ENCODE measurements around the gene ARHGAP8. TPM values are rescaled to one million over a fixed set of nuclear protein-coding genes. Genes with fewer than 3 reads are reported as not detected.

ARHGAP8 gene
- total RNA-seq, 1 donor, result not detected

DNA sequence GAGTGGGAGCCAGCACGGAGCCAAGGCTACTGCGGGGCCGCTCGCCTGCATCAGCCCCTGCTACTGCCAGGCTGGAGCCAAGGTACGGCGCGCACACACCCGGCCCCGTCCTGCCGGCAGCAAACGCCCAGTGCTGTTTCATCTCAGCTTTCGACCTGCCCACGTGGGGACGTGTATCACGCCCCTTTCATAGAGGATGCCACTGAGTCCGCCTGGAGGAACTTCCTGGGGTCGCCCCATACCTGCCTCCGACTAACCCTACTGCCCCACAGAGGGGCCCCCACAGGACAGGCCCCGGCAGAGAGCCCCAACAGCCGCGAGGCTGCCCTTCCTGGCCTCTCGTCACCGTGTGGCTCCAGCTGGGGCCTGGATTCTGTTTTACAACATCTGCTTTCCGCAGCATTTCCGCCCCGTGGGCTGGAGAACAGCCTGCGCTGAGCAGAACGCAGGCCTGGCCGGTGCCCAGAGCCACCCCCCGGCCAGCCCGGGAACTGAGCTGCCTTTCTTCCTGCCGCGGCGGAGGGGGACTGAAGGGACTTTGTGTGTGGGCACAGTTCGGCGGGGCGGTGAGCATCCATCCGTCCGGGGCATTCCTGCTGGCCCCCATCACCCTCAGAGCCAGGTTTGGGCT is 22.9 kb upstream of the ARHGAP8 start:
- TF ChIP-seq, protein P1, sequence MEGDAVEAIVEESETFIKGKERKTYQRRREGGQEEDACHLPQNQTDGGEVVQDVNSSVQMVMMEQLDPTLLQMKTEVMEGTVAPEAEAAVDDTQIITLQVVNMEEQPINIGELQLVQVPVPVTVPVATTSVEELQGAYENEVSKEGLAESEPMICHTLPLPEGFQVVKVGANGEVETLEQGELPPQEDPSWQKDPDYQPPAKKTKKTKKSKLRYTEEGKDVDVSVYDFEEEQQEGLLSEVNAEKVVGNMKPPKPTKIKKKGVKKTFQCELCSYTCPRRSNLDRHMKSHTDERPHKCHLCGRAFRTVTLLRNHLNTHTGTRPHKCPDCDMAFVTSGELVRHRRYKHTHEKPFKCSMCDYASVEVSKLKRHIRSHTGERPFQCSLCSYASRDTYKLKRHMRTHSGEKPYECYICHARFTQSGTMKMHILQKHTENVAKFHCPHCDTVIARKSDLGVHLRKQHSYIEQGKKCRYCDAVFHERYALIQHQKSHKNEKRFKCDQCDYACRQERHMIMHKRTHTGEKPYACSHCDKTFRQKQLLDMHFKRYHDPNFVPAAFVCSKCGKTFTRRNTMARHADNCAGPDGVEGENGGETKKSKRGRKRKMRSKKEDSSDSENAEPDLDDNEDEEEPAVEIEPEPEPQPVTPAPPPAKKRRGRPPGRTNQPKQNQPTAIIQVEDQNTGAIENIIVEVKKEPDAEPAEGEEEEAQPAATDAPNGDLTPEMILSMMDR (IDR thresholded peaks at IDR 0.05; ENCODE audit: insufficient read depth, low read length), result peak; percentile 45
- no peak overlapping the region for H3K4me3 ChIP-seq (ENCODE audit: low read depth, low read length)
- DNase-seq (ENCODE audit: low read depth), result peak; percentile 61

DNA sequence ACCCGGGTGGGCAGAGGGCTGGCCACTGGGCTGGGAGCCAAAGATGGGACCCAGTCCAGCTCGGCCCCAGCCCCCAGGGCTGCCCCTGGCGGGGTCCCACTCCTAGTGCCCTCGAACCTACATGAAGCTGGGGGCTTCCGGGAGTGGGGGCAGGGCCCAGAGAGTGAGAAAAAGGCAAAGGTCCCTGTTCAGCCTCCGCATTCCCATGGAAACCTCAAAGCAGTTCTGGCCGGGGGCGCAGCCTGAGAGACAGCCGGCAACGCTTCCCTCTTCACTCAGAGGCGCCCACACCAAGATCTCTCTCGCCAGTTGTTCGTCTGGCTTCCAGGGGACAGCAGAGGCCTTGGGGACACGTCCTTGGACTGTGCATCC is 22.4 kb upstream of the ARHGAP8 start:
- TF ChIP-seq, protein P1 (IDR thresholded peaks at IDR 0.05; ENCODE audit: insufficient read depth, low read length), result no peak
- no peak for DNase-seq (ENCODE audit: low read depth)
- no peak overlapping the region for H3K4me3 ChIP-seq (ENCODE audit: low read depth, low read length)

DNA sequence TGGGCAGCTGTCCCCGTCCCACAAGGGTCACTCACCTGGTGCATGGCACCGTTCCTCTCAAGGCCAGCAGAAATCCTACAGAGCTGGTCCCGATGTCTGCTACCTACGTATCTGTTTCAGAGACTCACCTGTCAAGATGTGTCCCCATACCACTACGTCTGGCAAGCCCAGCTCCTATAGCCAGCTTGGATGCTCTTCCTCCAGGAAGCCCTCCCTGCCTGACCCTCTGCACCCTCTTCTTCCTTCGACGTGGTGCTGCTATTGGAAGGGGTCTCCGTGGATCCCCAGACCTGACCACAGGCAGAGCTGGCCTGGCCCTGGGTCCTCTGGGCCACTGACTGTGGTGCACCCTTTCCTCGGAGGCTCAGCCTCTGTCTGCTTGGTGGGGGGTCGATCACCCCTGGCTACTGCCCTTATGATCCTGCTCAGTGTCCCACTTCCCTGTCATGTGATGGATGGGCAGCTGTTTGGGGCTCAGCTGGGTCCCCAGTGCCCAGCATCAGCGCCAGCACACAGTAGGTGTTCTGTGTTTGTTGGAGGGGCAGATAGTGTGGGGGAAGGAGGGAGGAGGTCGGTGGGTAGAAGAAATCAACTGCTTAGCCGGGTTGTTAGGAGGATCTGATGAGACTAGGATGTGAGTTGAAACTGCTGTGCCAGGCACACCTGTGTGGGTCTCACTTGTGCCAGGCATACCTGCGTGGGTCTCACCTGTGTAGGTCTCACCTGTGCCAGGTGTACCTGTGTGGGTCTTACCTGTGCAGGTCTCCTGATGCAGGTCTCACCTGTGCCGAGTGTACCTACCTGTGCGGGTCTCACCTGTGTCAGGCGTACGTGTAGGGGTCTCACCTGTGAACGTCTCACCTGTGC is 21.7 kb upstream of the ARHGAP8 start:
- no peak overlapping the region for H3K4me3 ChIP-seq (ENCODE audit: low read depth, low read length)
- no peak for DNase-seq (ENCODE audit: low read depth)
- TF ChIP-seq, protein P1 (IDR thresholded peaks at IDR 0.05; ENCODE audit: insufficient read depth, low read length), result no peak

DNA sequence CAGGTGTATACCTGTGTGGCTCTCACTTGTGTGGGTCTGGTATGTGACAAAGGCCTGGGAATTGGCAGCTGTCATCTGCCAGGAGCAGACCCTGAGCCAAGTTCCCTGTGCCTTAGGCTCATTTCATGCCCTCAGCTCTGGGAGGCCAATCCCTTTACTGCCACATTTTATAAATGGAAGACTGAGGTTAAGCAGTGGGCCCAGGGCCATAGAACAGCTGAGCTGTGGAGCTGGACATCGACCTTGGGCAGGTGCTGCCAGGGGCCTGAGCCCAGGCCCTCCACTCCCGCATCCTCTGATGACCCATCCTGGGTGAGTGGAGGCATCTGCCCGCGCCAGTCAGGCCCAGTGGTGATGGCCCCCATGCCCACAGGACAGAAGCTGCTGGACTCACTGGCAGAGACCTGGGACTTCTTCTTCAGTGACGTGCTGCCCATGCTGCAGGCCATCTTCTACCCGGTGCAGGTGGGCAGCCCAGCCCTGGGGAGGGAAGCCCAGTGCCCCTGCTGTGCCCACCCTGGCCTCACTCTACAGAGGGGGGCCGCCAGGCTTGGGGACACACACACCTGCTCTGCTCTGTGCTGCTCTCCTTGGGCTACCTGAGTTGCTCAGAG is 20.9 kb upstream of the ARHGAP8 start:
- no peak overlapping the region for H3K4me3 ChIP-seq (ENCODE audit: low read depth, low read length)
- TF ChIP-seq, protein P1 (IDR thresholded peaks at IDR 0.05; ENCODE audit: insufficient read depth, low read length), result no peak
- DNase-seq (ENCODE audit: low read depth), result no peak

DNA sequence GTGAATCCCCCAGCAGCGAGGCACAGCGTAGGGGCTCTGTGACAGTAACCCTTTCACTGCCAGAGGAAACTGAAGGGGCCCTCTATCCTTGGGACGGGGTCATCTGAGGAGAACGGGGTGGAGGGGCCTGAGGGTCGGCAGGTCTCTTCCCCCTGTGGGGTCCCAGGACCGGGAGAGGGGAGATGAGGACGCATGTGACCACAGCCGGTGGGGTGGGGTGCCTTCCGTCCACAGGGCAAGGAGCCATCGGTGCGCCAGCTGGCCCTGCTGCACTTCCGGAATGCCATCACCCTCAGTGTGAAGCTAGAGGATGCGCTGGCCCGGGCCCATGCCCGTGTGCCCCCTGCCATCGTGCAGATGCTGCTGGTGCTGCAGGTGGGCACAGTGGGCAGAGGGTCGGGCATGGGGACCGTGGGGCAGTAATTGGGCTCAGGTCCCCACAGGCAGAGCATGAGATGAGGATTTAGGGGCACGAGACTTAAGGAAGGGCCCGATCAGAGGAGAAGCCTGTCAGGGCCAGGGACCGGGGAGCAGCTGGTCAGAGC is 20.3 kb upstream of the ARHGAP8 start:
- TF ChIP-seq, protein P1 (IDR thresholded peaks at IDR 0.05; ENCODE audit: insufficient read depth, low read length), result no peak
- DNase-seq (ENCODE audit: low read depth), result no peak

DNA sequence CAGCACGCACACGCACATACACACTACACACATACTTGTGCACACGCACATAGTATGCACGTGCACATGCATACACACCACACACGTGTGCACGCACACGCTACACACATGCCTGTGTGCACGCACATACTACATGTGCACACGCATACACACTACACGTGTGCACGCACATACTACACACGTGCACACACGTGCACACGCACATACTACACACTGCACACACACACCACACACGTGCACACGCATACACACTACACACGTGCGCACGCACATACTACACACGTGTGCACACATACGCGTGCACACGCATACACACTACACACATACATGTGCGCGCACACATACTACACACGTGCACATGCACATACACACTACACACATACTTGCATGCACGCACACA is 19.7 kb upstream of the ARHGAP8 start:
- DNase-seq (ENCODE audit: low read depth), result no peak
- TF ChIP-seq, protein P1 (IDR thresholded peaks at IDR 0.05; ENCODE audit: insufficient read depth, low read length), result no peak
- no peak overlapping the region for H3K4me3 ChIP-seq (ENCODE audit: low read depth, low read length)

More for the DNA sequence above, 20.3 kb upstream of the ARHGAP8 start:
- H3K4me3 ChIP-seq (ENCODE audit: low read depth, low read length), result no peak overlapping the region

All from fibroblast of the aortic adventitia (primary cell).